RWPE2 (cell line): Measurements from ENCODE around the gene OSBPL3.

Experiments
- ATAC-seq: fragments of 200-7000 bp; cut with Tn5 transposase; 3 replicates; pipeline ENCODE4 v1.9.1; 2021; ENCODE audit warnings: low read depth
- DNase-seq: peaks from one replicate; pipeline ENCODE4 v3.0.0-alpha.2; 2020; ENCODE audit warnings: low spot score
- H3K27ac ChIP-seq: fragments of 450-650 bp; 2 replicates; pipeline ENCODE4 v1.5.1; 2017; ENCODE audit warnings: mild to moderate bottlenecking; ENCODE audit not compliant: poor library complexity, severe bottlenecking
- H3K27me3 ChIP-seq: fragments of 250-450 bp; sonication (Bioruptor Pico); 2 replicates; pipeline ENCODE4 v1.5.1; 2021; ENCODE audit warnings: mild to moderate bottlenecking, moderate library complexity; ENCODE audit not compliant: insufficient read depth, poor library complexity, severe bottlenecking
- H3K36me3 ChIP-seq: fragments of 250-450 bp; sonication (Bioruptor Pico); 2 replicates; pipeline ENCODE4 v1.5.1; 2020; ENCODE audit warnings: low read depth, mild to moderate bottlenecking, moderate library complexity
- H3K4me1 ChIP-seq: fragments of 250-450 bp; sonication (Bioruptor Pico); 2 replicates; pipeline ENCODE4 v1.5.1; 2021; ENCODE audit warnings: mild to moderate bottlenecking, moderate library complexity; ENCODE audit not compliant: insufficient read depth, poor library complexity, severe bottlenecking
- H3K4me3 ChIP-seq: fragments of 250-450 bp; sonication (Bioruptor Pico); 2 replicates; pipeline ENCODE4 v1.5.1; 2021; ENCODE audit warnings: mild to moderate bottlenecking, moderate library complexity; ENCODE audit not compliant: severe bottlenecking
- H3K9me3 ChIP-seq: fragments of 250-450 bp; sonication (Bioruptor Pico); 2 replicates; pipeline ENCODE4 v1.5.1; 2021; ENCODE audit warnings: mild to moderate bottlenecking, moderate library complexity; ENCODE audit not compliant: severe bottlenecking
- CTCF ChIP-seq: fragments of 450-650 bp; IDR thresholded peaks from one replicate; pipeline ENCODE4 v1.5.1; 2017; ENCODE audit warnings: mild to moderate bottlenecking, moderate library complexity; ENCODE audit not compliant: poor library complexity, severe bottlenecking

Gene OSBPL3

GRCh38 chr7:24912424-24912823 is 67.6 kb downstream of the OSBPL3 start:
- Histone ChIP-seq H3K36me3 (no peaks in the 10 kb centered on the region), H3K27ac (no peak overlapping the region), H3K4me3 (no peak overlapping the region), H3K4me1 (peaks cover 20% of the 10 kb centered on the region), H3K27me3 (no peaks in the 10 kb centered on the region), H3K9me3 (no peaks in the 10 kb centered on the region)
- no peak for TF ChIP-seq CTCF
- ATAC-seq (0 out of 3 replicates have a peak, but pooled peaks have one; percentile 30), DNase-seq (no peak)

GRCh38 chr7:24911213-24911603 is 68.8 kb downstream of the OSBPL3 start:
- no peak overlapping the region for H3K4me3 ChIP-seq
- H3K4me1 ChIP-seq: peaks cover 32% of the 10 kb centered on the region
- H3K27me3 ChIP-seq: no peaks in the 10 kb centered on the region
- DNase-seq (no peak), ATAC-seq (no peak)
- no peaks in the 10 kb centered on the region for H3K36me3 ChIP-seq
- no peak for TF ChIP-seq CTCF
- no peak overlapping the region for H3K27ac ChIP-seq
- H3K9me3 ChIP-seq: no peaks in the 10 kb centered on the region

GRCh38 chr7:24910551-24911212 is 69.3 kb downstream of the OSBPL3 start:
- DNase-seq (no peak), ATAC-seq (no peak)
- H3K4me3 ChIP-seq: no peak overlapping the region
- no peaks in the 10 kb centered on the region for H3K27me3 ChIP-seq
- peaks cover 37% of the 10 kb centered on the region for H3K4me1 ChIP-seq
- H3K27ac ChIP-seq: no peak overlapping the region
- no peak for TF ChIP-seq CTCF
- H3K36me3 ChIP-seq: no peaks in the 10 kb centered on the region
- no peaks in the 10 kb centered on the region for H3K9me3 ChIP-seq

- Histone ChIP-seq H3K4me3 (no peak overlapping the region), H3K9me3 (no peaks in the 10 kb centered on the region), H3K27me3 (no peaks in the 10 kb centered on the region), H3K27ac (peak overlapping the region; percentile 94), H3K4me1 (peaks cover 51% of the 10 kb centered on the region), H3K36me3 (no peaks in the 10 kb centered on the region)
- DNase-seq (no peak), ATAC-seq (no peak)
- TF ChIP-seq CTCF: no peak
Measured at GRCh38 chr7:24908727-24909126, 71.3 kb downstream of the OSBPL3 start.

GRCh38 chr7:24908166-24908565 is 71.8 kb downstream of the OSBPL3 start:
- H3K27me3 ChIP-seq: no peaks in the 10 kb centered on the region
- no peaks in the 10 kb centered on the region for H3K9me3 ChIP-seq
- H3K4me3 ChIP-seq: no peak overlapping the region
- DNase-seq: no peak
- TF ChIP-seq CTCF: no peak
- peaks cover 51% of the 10 kb centered on the region for H3K4me1 ChIP-seq
- no peak for ATAC-seq
- H3K27ac ChIP-seq: peak overlapping the region; percentile 94
- H3K36me3 ChIP-seq: no peaks in the 10 kb centered on the region
